OCI-LY7 (cell line): ENCODE data around the gene COL16A1. TPM values are rescaled to one million over a fixed set of nuclear protein-coding genes. Genes with fewer than 3 reads are reported as not detected.

Experiments
- BruUV-seq: library from RNA; stranded (reverse); fragments of 400-500 nt; replicated peaks from 2 replicates; lab custom pipeline; 2021; lab: Mats Ljungman, UMichigan
- CTCF ChIA-PET: fragments of 300-600 bp; sonication (Branson Sonifier 250); formaldehyde crosslinking; loops from one replicate; lab custom pipeline; 2022; ENCODE audit warnings: antibody characterized with exemption; ENCODE audit not compliant: unreplicated experiment; lab: Charles Lee
- POLR2A ChIA-PET: fragments of 300-600 bp; sonication (Branson Sonifier 250); formaldehyde crosslinking; loops from one replicate; lab custom pipeline; 2022; ENCODE audit warnings: antibody characterized with exemption; lab: Charles Lee
- DNase-seq: peaks from one replicate; pipeline ENCODE4 v3.0.0-alpha.2; 2015; ENCODE audit warnings: low spot score
- H2AFZ ChIP-seq: fragments of 200-600 bp; sonication (generic), shearing (Covaris generic); 2 replicates; pipeline ENCODE4 v1.6.1; 2014; ENCODE audit warnings: mild to moderate bottlenecking, antibody characterized with exemption, low read length, moderate library complexity
- H3K27ac ChIP-seq: fragments of 200-600 bp; sonication (generic); 2 replicates; pipeline ENCODE4 v1.5.1; 2014; ENCODE audit warnings: mixed run types, low read depth, mild to moderate bottlenecking, moderate library complexity, low read length, inconsistent platforms; ENCODE audit not compliant: poor library complexity, severe bottlenecking
- H3K36me3 ChIP-seq: fragments of 200-600 bp; sonication (generic); 2 replicates; pipeline ENCODE4 v1.6.1; 2014; ENCODE audit warnings: mild to moderate bottlenecking, antibody characterized with exemption, low read length, moderate library complexity, mixed read lengths; ENCODE audit not compliant: insufficient read depth
- H3K4me1 ChIP-seq: fragments of 200-600 bp; sonication (generic); 2 replicates; pipeline ENCODE4 v1.5.1; 2014; ENCODE audit warnings: mild to moderate bottlenecking, low read length; ENCODE audit not compliant: insufficient read depth, poor library complexity, severe bottlenecking
- H3K4me2 ChIP-seq: fragments of 200-600 bp; sonication (generic); 2 replicates; pipeline ENCODE4 v1.6.1; 2014; ENCODE audit warnings: mild to moderate bottlenecking, low read length
- H3K4me3 ChIP-seq: fragments of 200-600 bp; sonication (generic); 2 replicates; pipeline ENCODE4 v1.5.1; 2014; ENCODE audit warnings: mild to moderate bottlenecking, low read depth, low read length; ENCODE audit not compliant: poor library complexity, severe bottlenecking
- H3K79me2 ChIP-seq: fragments of 200-600 bp; sonication (generic); 2 replicates; pipeline ENCODE4 v1.6.1; 2016; ENCODE audit warnings: low read depth, mild to moderate bottlenecking, low read length, moderate library complexity, mixed read lengths; ENCODE audit not compliant: insufficient read depth
- H3K9me2 ChIP-seq: fragments of 200-600 bp; sonication (generic); 2 replicates; pipeline ENCODE4 v1.6.1; 2016; ENCODE audit warnings: mild to moderate bottlenecking, low read length, mixed read lengths; ENCODE audit not compliant: insufficient read depth
- H3K9me3 ChIP-seq: fragments of 200-600 bp; sonication (generic); 2 replicates; pipeline ENCODE4 v1.6.1; 2014; ENCODE audit warnings: mild to moderate bottlenecking, mixed run types, low read length, mixed read lengths
- H4K20me1 ChIP-seq: fragments of 200-600 bp; sonication (generic); 2 replicates; pipeline ENCODE4 v1.6.1; 2014; ENCODE audit warnings: mild to moderate bottlenecking, antibody characterized with exemption, low read length, moderate library complexity, mixed read lengths; ENCODE audit not compliant: insufficient read depth
- CTCF ChIP-seq: fragments of 200-600 bp; sonication (generic); conservative IDR thresholded peaks from 2 replicates; pipeline ENCODE4 v1.5.1; 2014; ENCODE audit warnings: mild to moderate bottlenecking, antibody characterized with exemption, low read length, moderate library complexity, mixed read lengths
- EZH2phosphoT487 ChIP-seq: fragments of 200-600 bp; sonication (generic); IDR thresholded peaks from 2 replicates; pipeline ENCODE4 v1.6.1; 2018; ENCODE audit warnings: low read depth, borderline replicate concordance, mild to moderate bottlenecking, mixed run types, antibody characterized with exemption, low read length, moderate library complexity, mixed read lengths
- intact Hi-C: fragments of 100-400 bp; cut with micrococcal nuclease; formaldehyde crosslinking; loops from one replicate; pipeline ENCODE4 v1.10.0; 2022; ENCODE audit not compliant: unreplicated experiment
- total RNA-seq, 2 experiments: library from RNA; depleted of rRNA in 1 of 2; stranded (reverse); fragments of >200 nt in 1 of 2; shearing (Covaris generic) in 1 of 2; gene quantifications; 2 replicates each; pipeline ENCODE4 v1.2.3, GENCODE V29; 2014 to 2022

COL16A1 gene
- total RNA-seq, 2 experiments from 2014 or later, result not detected

GRCh38 chr1:31644560-31645273, 59.1 kb downstream of the COL16A1 start, which contains the start of gene PEF1:
PEF1 (minus strand) TSS chr1:31644876; CDS start chr1:31644864, 12 bp downstream.
- Histone ChIP-seq H3K36me3 (0 out of 2 replicates have a peak, but pooled peaks cover 3% of the 10 kb centered on the region), H3K9me3 (no peaks in the 10 kb centered on the region), H3K79me2 (peaks cover 20% of the 10 kb centered on the region; the same call in 1 of the 2 replicates), H3K4me2 (peak within 1 kb of the TSS; percentile 93), H3K4me1 (peaks cover 15% of the 10 kb centered on the region), H3K4me3 (peak within 1 kb of the TSS; percentile 81), H4K20me1 (no peaks in the 10 kb centered on the region), H3K27ac (peak within 1 kb of the TSS; percentile 64), H3K9me2 (no peaks in the 10 kb centered on the region), H2AFZ (peak within 1 kb of the TSS; percentile 81)
- POLR2A ChIA-PET, result interaction anchor here (0.6 to 1.2 kb wide), 4 partner anchors 19 to 1707 kb away, joined by 3 read pairs; no protein-coding TSS in a partner anchor
- no TSS peak for BruUV-seq
- TF ChIP-seq EZH2phosphoT487 (no peak), CTCF (no peak)
- CTCF ChIA-PET, result interaction anchor here (0.6 to 0.8 kb wide), 3 partner anchors 15 to 309 kb away, joined by 4 to 5 read pairs (median 4); no protein-coding TSS in a partner anchor
- peak; percentile 98 for DNase-seq
- intact Hi-C loops, result no loop called here

- H3K36me3 ChIP-seq, result 0 out of 2 replicates have a peak, but pooled peaks cover 3% of the 10 kb centered on the region
- ChIA-PET POLR2A (no interaction called here), CTCF (no interaction called here)
- H3K79me2 ChIP-seq, result peaks cover 20% of the 10 kb centered on the region; the same call in 1 of the 2 replicates
- peak overlapping the region; percentile 81; the same call in 1 of the 2 replicates for H2AFZ ChIP-seq
- H3K9me2 ChIP-seq, result no peaks in the 10 kb centered on the region
- peaks cover under 1% of the 10 kb centered on the region; the same call in 1 of the 2 replicates for H4K20me1 ChIP-seq
- no peak for DNase-seq
- H3K4me2 ChIP-seq, result peak overlapping the region; percentile 85
- TF ChIP-seq EZH2phosphoT487, result no peak
- TF ChIP-seq CTCF, result no peak
- no TSS peak for BruUV-seq
- H3K27ac ChIP-seq, result peak overlapping the region; percentile 64
- H3K4me1 ChIP-seq, result peaks cover 15% of the 10 kb centered on the region
- no peaks in the 10 kb centered on the region for H3K9me3 ChIP-seq
- intact Hi-C loops, result no loop called here
- peak overlapping the region; percentile 81 for H3K4me3 ChIP-seq
Measured at GRCh38 chr1:31643976-31644559, 59.7 kb downstream of the COL16A1 start.
